Measurements from ENCODE around the gene FNDC3B. TPM values are rescaled to one million over a fixed set of nuclear protein-coding genes. Genes with fewer than 3 reads are reported as not detected.

FNDC3B gene
- total and polyA plus RNA-seq, 2 of the 8 experiments (the other 6 are each of a cell fraction or from before 2014, with no cell fraction given), result 14.1 to 44.4 TPM

DNA sequence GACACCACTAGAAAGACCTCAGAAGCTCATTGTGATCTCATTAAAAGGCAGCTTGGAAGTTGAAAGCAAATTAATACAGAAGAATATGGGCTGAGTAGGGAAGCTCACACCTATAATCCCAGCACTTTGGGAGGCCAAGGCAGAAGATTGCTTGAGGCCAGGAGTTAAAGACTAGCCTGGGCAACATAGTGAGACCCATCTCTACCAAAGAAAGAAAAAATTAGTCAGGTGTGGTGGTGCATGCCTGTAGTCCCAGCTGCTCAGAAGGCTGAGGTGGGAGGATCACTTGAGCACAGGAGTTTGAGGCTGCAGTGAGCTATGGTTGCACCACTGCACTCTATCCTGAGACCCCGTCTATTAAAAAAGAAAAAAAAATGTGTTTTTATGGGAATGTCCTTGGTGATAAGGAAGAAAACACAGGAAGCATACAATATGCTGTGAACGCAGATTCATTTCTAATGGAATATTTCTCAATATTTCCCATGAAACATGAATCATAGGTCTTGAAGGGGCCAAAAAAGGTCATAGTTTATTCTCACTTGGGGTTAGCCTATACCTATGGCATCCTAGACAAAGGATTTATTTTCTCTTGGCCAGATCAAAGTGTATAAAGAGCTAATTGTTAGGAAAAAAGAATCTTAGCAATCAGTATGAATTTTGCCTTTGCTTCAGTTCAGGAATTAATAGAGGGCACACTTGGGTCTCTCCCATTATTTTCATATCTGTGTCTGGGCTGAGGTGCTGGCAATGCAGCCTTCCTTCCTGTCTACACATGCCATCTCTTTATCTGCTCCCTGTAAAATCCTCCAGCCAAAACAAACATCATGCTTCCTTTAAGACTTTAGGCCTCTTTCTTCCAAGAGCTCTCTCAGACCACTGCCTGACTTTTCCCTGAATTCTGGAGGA is 98.2 kb downstream of the FNDC3B start:
- Histone ChIP-seq H4K8ac (ENCODE audit: extremely low read depth, insufficient read depth, low read length) (no peak overlapping the region), H3K23ac (ENCODE audit: insufficient read length) (no peak overlapping the region), H4K91ac (replicated peaks; ENCODE audit: insufficient read length, low read length) (no peak overlapping the region), H3K4me3 (ENCODE audit: extremely low read depth in 1 of 4, insufficient read depth in 2 of 4, low read depth in 3 of 4, low read length in 4 of 4) (no peak overlapping the region), H3K23me2 (ENCODE audit: low read depth, low read length) (no peaks in the 10 kb centered on the region), H2BK5ac (ENCODE audit: low read depth, low read length) (no peak overlapping the region), H3K27ac (ENCODE audit: low read depth, low read length) (no peak overlapping the region), H2AK5ac (ENCODE audit: low read depth, low read length) (0 out of 2 replicates have a peak overlapping the region, but pooled peaks have one; percentile 18), H3K14ac (ENCODE audit: insufficient read length) (no peak overlapping the region), H3K9me3 (ENCODE audit: insufficient read depth in 2 of 2, low read depth in 1 of 2, low read length in 1 of 2) (no peaks in the 10 kb centered on the region), H2BK120ac (replicated peaks; ENCODE audit: low read depth, low read length) (peak overlapping the region; percentile 47), H4K20me1 (replicated peaks in 1 of 2; ENCODE audit: control insufficient read depth in 1 of 2, insufficient read depth in 2 of 2, low read length in 2 of 2) (no peaks in the 10 kb centered on the region), H3K18ac (ENCODE audit: extremely low read depth, low read length) (no peak overlapping the region), H2BK12ac (ENCODE audit: low read depth, low read length) (no peak overlapping the region), H3K4ac (replicated peaks; ENCODE audit: insufficient read length, low read depth, low read length) (no peak overlapping the region), H2BK20ac (ENCODE audit: low read length) (peak overlapping the region; percentile 52; the same call in 1 of the 2 replicates), H3K9ac (replicated peaks in 1 of 4; ENCODE audit: extremely low read depth in 1 of 4, low read depth in 3 of 4, low read length in 3 of 4) (no peak overlapping the region), H3K27me3 (replicated peaks in 1 of 4; ENCODE audit: control insufficient read depth in 3 of 4, extremely low read depth in 1 of 4, insufficient read depth in 3 of 4, low read length in 3 of 4) (no peaks in the 10 kb centered on the region), H3K56ac (replicated peaks; ENCODE audit: insufficient read length, low read depth, low read length) (no peak overlapping the region), H3K79me1 (ENCODE audit: low read depth, low read length) (no peaks in the 10 kb centered on the region), H2BK15ac (ENCODE audit: low read length) (no peak overlapping the region), H3K4me2 (ENCODE audit: insufficient read depth in 1 of 2, low read depth in 2 of 2, low read length in 2 of 2) (peak overlapping the region in 1 of 2 experiments; percentile 59; a peak in 1 of 4 replicates), H3K4me1 (replicated peaks in 1 of 4; ENCODE audit: control insufficient read depth in 3 of 4, insufficient read depth in 4 of 4, low read length in 3 of 4) (peaks cover 5 to 41% (median 29%) of the 10 kb centered on the region in 4 experiments), H3K36me3 (ENCODE audit: control insufficient read depth in 2 of 4, insufficient read depth in 4 of 4, low read length in 3 of 4) (no peaks in the 10 kb centered on the region; a peak in 1 of 8 replicates), H4K5ac (ENCODE audit: insufficient read length, low read depth, low read length) (peak overlapping the region; percentile 3), H3K79me2 (ENCODE audit: control insufficient read depth in 1 of 2, insufficient read depth in 2 of 2, low read length in 2 of 2) (peaks cover 0 to 36% of the 10 kb centered on the region in 2 experiments; a peak in 2 of 4 replicates), H2AFZ (ENCODE audit: low read length) (no peak overlapping the region)
- ChIA-PET CTCF (ENCODE audit: partially characterized antibody) (interaction anchor here (0.6 to 1.6 kb wide), 7 partner anchors 17 to 64 kb away, joined by 3 to 6 read pairs (median 4); no protein-coding TSS in a partner anchor), POLR2A (ENCODE audit: partially characterized antibody) (interaction anchor here (1.0 kb wide), 1 partner anchor 43 kb away, joined by 3 read pairs; no protein-coding TSS in a partner anchor)
- DNase-seq (ENCODE audit: low read depth in 1 of 2, low spot score in 2 of 2), result no peak
- FAIRE-seq, result no peak
- WGBS, 2 experiments (ENCODE audit: extremely low coverage in 1 of 2, insufficient coverage in 1 of 2, insufficient read length in 1 of 2, insufficient replicate concordance in 2 of 2, low coverage in 1 of 2, low lambda C conversion rate in 2 of 2, missing lambda C conversion rate in 1 of 2), result 86% methylated on average over 2 of the region's 2 CpGs; no CpG with 5 or more reads in 1 of the 2 experiments
- no peak for TF ChIP-seq CBX5 (IDR thresholded peaks at IDR 0.05; ENCODE audit: low read depth, low read length)
- TF ChIP-seq RNF2 (IDR thresholded peaks at IDR 0.05; ENCODE audit: borderline replicate concordance, low read depth, low read length, missing control alignments, poor library complexity, severe bottlenecking), result no peak
- no peak for TF ChIP-seq TCF12 (IDR thresholded peaks at IDR 0.05; ENCODE audit: low read depth, low read length)
- no peak for TF ChIP-seq POU5F1 (IDR thresholded peaks at IDR 0.05; ENCODE audit: low read depth, low read length)
- no peak for TF ChIP-seq SRF (IDR thresholded peaks at IDR 0.05; ENCODE audit: low read depth, low read length)
- no peak for TF ChIP-seq HDAC6 (IDR thresholded peaks at IDR 0.05; ENCODE audit: low read depth, low read length)
- TF ChIP-seq TBP (IDR thresholded peaks at IDR 0.05; ENCODE audit: low read depth, low read length), result no peak
- TF ChIP-seq, protein P1, sequence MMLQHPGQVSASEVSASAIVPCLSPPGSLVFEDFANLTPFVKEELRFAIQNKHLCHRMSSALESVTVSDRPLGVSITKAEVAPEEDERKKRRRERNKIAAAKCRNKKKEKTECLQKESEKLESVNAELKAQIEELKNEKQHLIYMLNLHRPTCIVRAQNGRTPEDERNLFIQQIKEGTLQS (IDR thresholded peaks at IDR 0.05; ENCODE audit: insufficient read depth, low read depth, low read length), result no peak
- no peak for TF ChIP-seq ASH2L (IDR thresholded peaks at IDR 0.05; ENCODE audit: low read length)
